ENCODE data around the gene CFAP46.
A peak's percentile ranks its signal among the peaks of the same experiment; 100 is the strongest.
"Not testable (repeated sequence)": the region's sequence is repeated elsewhere in the genome, so short reads cannot be mapped to it uniquely, and the experiment has no call there.

The CFAP46 gene

GRCh38 chr10:132965411-132966057 is 23.2 kb upstream of the CFAP46 start:
- peaks cover 4% of the 10 kb centered on the region for H3K4me1 ChIP-seq (ENCODE audit: insufficient read depth, insufficient read length)
- DNase-seq (ENCODE audit: low read depth, low spot score), result no peak
- no peak overlapping the region for H3K9ac ChIP-seq (ENCODE audit: insufficient read length, low read depth)
- H3K27me3 ChIP-seq (ENCODE audit: insufficient read depth, insufficient read length), result peaks cover 13% of the 10 kb centered on the region
- no peaks in the 10 kb centered on the region for H3K36me3 ChIP-seq (ENCODE audit: insufficient read depth, insufficient read length, low read length)
- H3K4me3 ChIP-seq (ENCODE audit: insufficient read length, low read depth), result no peak overlapping the region
- no peaks in the 10 kb centered on the region for H3K9me3 ChIP-seq (ENCODE audit: insufficient read depth, low read length)
- TF ChIP-seq YY1 (IDR thresholded peaks at IDR 0.05; ENCODE audit: insufficient read depth, insufficient read length) (no peak), SUZ12 (IDR thresholded peaks at IDR 0.05; ENCODE audit: extremely low read depth, insufficient read depth, insufficient read length) (no peak), ZNF274 (IDR thresholded peaks at IDR 0.05; ENCODE audit: low read depth, low read length) (no peak)

GRCh38 chr10:132964707-132965410 is 22.5 kb upstream of the CFAP46 start:
- H3K4me3 ChIP-seq (ENCODE audit: insufficient read length, low read depth); H3K9ac ChIP-seq (ENCODE audit: insufficient read length, low read depth); DNase-seq (ENCODE audit: low read depth, low spot score); H3K9me3 ChIP-seq (ENCODE audit: insufficient read depth, low read length); H3K4me1 ChIP-seq (ENCODE audit: insufficient read depth, insufficient read length); H3K36me3 ChIP-seq (ENCODE audit: insufficient read depth, insufficient read length, low read length): not testable (repeated sequence)
- peaks cover 13% of the 10 kb centered on the region for H3K27me3 ChIP-seq (ENCODE audit: insufficient read depth, insufficient read length)

GRCh38 chr10:132964231-132964630 is 21.9 kb upstream of the CFAP46 start:
- Histone ChIP-seq H3K4me1 (ENCODE audit: insufficient read depth, insufficient read length) (peaks cover 8% of the 10 kb centered on the region), H3K4me3 (ENCODE audit: insufficient read length, low read depth) (no peak overlapping the region), H3K9ac (ENCODE audit: insufficient read length, low read depth) (no peak overlapping the region), H3K27me3 (ENCODE audit: insufficient read depth, insufficient read length) (peaks cover 13% of the 10 kb centered on the region), H3K36me3 (ENCODE audit: insufficient read depth, insufficient read length, low read length) (no peaks in the 10 kb centered on the region), H3K9me3 (ENCODE audit: insufficient read depth, low read length) (no peaks in the 10 kb centered on the region)
- TF ChIP-seq YY1 (IDR thresholded peaks at IDR 0.05; ENCODE audit: insufficient read depth, insufficient read length), result no peak
- no peak for TF ChIP-seq ZNF274 (IDR thresholded peaks at IDR 0.05; ENCODE audit: low read depth, low read length)
- TF ChIP-seq SUZ12 (IDR thresholded peaks at IDR 0.05; ENCODE audit: extremely low read depth, insufficient read depth, insufficient read length), result no peak
- DNase-seq (ENCODE audit: low read depth, low spot score), result no peak

- H3K4me3 ChIP-seq (ENCODE audit: insufficient read length, low read depth), result no peak overlapping the region
- no peak overlapping the region for H3K9ac ChIP-seq (ENCODE audit: insufficient read length, low read depth)
- no peak for DNase-seq (ENCODE audit: low read depth, low spot score)
- H3K9me3 ChIP-seq (ENCODE audit: insufficient read depth, low read length), result no peaks in the 10 kb centered on the region
- TF ChIP-seq ZNF274 (IDR thresholded peaks at IDR 0.05; ENCODE audit: low read depth, low read length) (no peak), SUZ12 (IDR thresholded peaks at IDR 0.05; ENCODE audit: extremely low read depth, insufficient read depth, insufficient read length) (no peak), YY1 (IDR thresholded peaks at IDR 0.05; ENCODE audit: insufficient read depth, insufficient read length) (no peak)
- H3K27me3 ChIP-seq (ENCODE audit: insufficient read depth, insufficient read length), result peaks cover 13% of the 10 kb centered on the region
- peaks cover 8% of the 10 kb centered on the region for H3K4me1 ChIP-seq (ENCODE audit: insufficient read depth, insufficient read length)
- no peaks in the 10 kb centered on the region for H3K36me3 ChIP-seq (ENCODE audit: insufficient read depth, insufficient read length, low read length)
Observed at GRCh38 chr10:132963430-132963960, 21.1 kb upstream of the CFAP46 start.

- no peak for TF ChIP-seq SUZ12 (IDR thresholded peaks at IDR 0.05; ENCODE audit: extremely low read depth, insufficient read depth, insufficient read length)
- TF ChIP-seq YY1 (IDR thresholded peaks at IDR 0.05; ENCODE audit: insufficient read depth, insufficient read length), result no peak
- TF ChIP-seq ZNF274 (IDR thresholded peaks at IDR 0.05; ENCODE audit: low read depth, low read length), result no peak
- no peak for DNase-seq (ENCODE audit: low read depth, low spot score)
- H3K36me3 ChIP-seq (ENCODE audit: insufficient read depth, insufficient read length, low read length), result no peaks in the 10 kb centered on the region
- H3K27me3 ChIP-seq (ENCODE audit: insufficient read depth, insufficient read length), result peaks cover 13% of the 10 kb centered on the region
- H3K4me3 ChIP-seq (ENCODE audit: insufficient read length, low read depth), result peak overlapping the region; percentile 24
- H3K9me3 ChIP-seq (ENCODE audit: insufficient read depth, low read length), result no peaks in the 10 kb centered on the region
- H3K4me1 ChIP-seq (ENCODE audit: insufficient read depth, insufficient read length), result peaks cover 8% of the 10 kb centered on the region
- H3K9ac ChIP-seq (ENCODE audit: insufficient read length, low read depth), result no peak overlapping the region
Observed at GRCh38 chr10:132962623-132963429, 20.5 kb upstream of the CFAP46 start.

- peak overlapping the region; percentile 24 for H3K4me3 ChIP-seq (ENCODE audit: insufficient read length, low read depth)
- H3K36me3 ChIP-seq (ENCODE audit: insufficient read depth, insufficient read length, low read length), result no peaks in the 10 kb centered on the region
- H3K4me1 ChIP-seq (ENCODE audit: insufficient read depth, insufficient read length), result peaks cover 8% of the 10 kb centered on the region
- H3K27me3 ChIP-seq (ENCODE audit: insufficient read depth, insufficient read length), result peaks cover 13% of the 10 kb centered on the region
- peak overlapping the region; percentile 64 for H3K9ac ChIP-seq (ENCODE audit: insufficient read length, low read depth)
- DNase-seq (ENCODE audit: low read depth, low spot score), result peak; percentile 48
- H3K9me3 ChIP-seq (ENCODE audit: insufficient read depth, low read length), result no peaks in the 10 kb centered on the region
- TF ChIP-seq SUZ12 (IDR thresholded peaks at IDR 0.05; ENCODE audit: extremely low read depth, insufficient read depth, insufficient read length), result no peak
- TF ChIP-seq ZNF274 (IDR thresholded peaks at IDR 0.05; ENCODE audit: low read depth, low read length), result no peak
- no peak for TF ChIP-seq YY1 (IDR thresholded peaks at IDR 0.05; ENCODE audit: insufficient read depth, insufficient read length)
Observed at GRCh38 chr10:132961787-132962622, 19.6 kb upstream of the CFAP46 start.
